Astrocyte (in vitro differentiated cells and primary cell): ENCODE results near the gene ZEB2. TPM values are rescaled to one million over a fixed set of nuclear protein-coding genes. Genes with fewer than 3 reads are reported as not detected.

Source experiments
- DNase-seq: peaks from one replicate; pipeline ENCODE4 v3.0.0-alpha.2; 2010; ENCODE audit warnings: low read depth
- FAIRE-seq: peaks from 2 replicates; lab custom pipeline; 2011; peaks lifted over from hg19 to GRCh38; lab: Jason Lieb, UNC
- H2AFZ ChIP-seq: 2 replicates; pipeline ENCODE4 v1.6.0; 2012; ENCODE audit warnings: low read depth, low read length, inconsistent platforms
- H3K27ac ChIP-seq: 2 replicates; pipeline ENCODE4 v1.5.1; 2011; ENCODE audit warnings: low read depth, low read length, inconsistent platforms
- H3K27me3 ChIP-seq: 2 replicates; pipeline ENCODE4 v1.6.0; 2011; ENCODE audit warnings: low read length, inconsistent platforms; ENCODE audit not compliant: insufficient read depth
- H3K36me3 ChIP-seq: 2 replicates; pipeline ENCODE4 v1.5.1; 2011; ENCODE audit warnings: low read length, inconsistent platforms; ENCODE audit not compliant: insufficient read depth
- H3K4me1 ChIP-seq: 2 replicates; pipeline ENCODE4 v1.5.1; 2011; ENCODE audit warnings: low read length, inconsistent platforms; ENCODE audit not compliant: insufficient read depth
- H3K4me2 ChIP-seq: 2 replicates; pipeline ENCODE4 v1.6.0; 2012; ENCODE audit warnings: low read length, inconsistent platforms
- H3K4me3 ChIP-seq: 2 replicates; pipeline ENCODE4 v1.5.1; 2011; ENCODE audit warnings: low read depth, mild to moderate bottlenecking, low read length, inconsistent platforms; ENCODE audit not compliant: insufficient read depth
- H3K79me2 ChIP-seq: 2 replicates; pipeline ENCODE4 v1.6.0; 2012; ENCODE audit warnings: mild to moderate bottlenecking, low read length, inconsistent platforms; ENCODE audit not compliant: insufficient read depth
- H3K9ac ChIP-seq: 2 replicates; pipeline ENCODE4 v1.6.0; 2012; ENCODE audit warnings: mild to moderate bottlenecking, low read length, inconsistent platforms
- H3K9me3 ChIP-seq: 2 replicates; pipeline ENCODE4 v1.5.1; 2012; ENCODE audit warnings: low read depth, mild to moderate bottlenecking, low read length, inconsistent platforms; ENCODE audit not compliant: insufficient read depth
- H4K20me1 ChIP-seq: 2 replicates; pipeline ENCODE4 v1.6.0; 2012; ENCODE audit warnings: low read length, inconsistent platforms; ENCODE audit not compliant: insufficient read depth
- H3K27ac Mint-ChIP-seq: one replicate; pipeline ENCODE4 v1.8.0; 2021; ENCODE audit warnings: mild to moderate bottlenecking, mixed read lengths; ENCODE audit not compliant: unreplicated experiment
- H3K27me3 Mint-ChIP-seq: one replicate; pipeline ENCODE4 v1.8.0; 2021; ENCODE audit warnings: low read depth, mixed read lengths; ENCODE audit not compliant: unreplicated experiment
- H3K36me3 Mint-ChIP-seq: one replicate; pipeline ENCODE4 v1.8.0; 2021; ENCODE audit warnings: low read depth, mixed read lengths; ENCODE audit not compliant: unreplicated experiment
- H3K4me1 Mint-ChIP-seq: one replicate; pipeline ENCODE4 v1.8.0; 2021; ENCODE audit warnings: low read depth, mixed read lengths; ENCODE audit not compliant: unreplicated experiment
- H3K4me3 Mint-ChIP-seq: one replicate; pipeline ENCODE4 v1.8.0; 2021; ENCODE audit warnings: mild to moderate bottlenecking, moderate library complexity, mixed read lengths; ENCODE audit not compliant: unreplicated experiment
- H3K9me3 Mint-ChIP-seq: one replicate; pipeline ENCODE4 v1.8.0; 2021; ENCODE audit warnings: mild to moderate bottlenecking, mixed read lengths; ENCODE audit not compliant: unreplicated experiment
- CTCF ChIP-seq: IDR thresholded peaks from 2 replicates; pipeline ENCODE4 v1.5.1; 2011; ENCODE audit warnings: low read depth, mild to moderate bottlenecking, inconsistent platforms, low read length, moderate library complexity; ENCODE audit not compliant: insufficient read depth
- EZH2 ChIP-seq: IDR thresholded peaks from 2 replicates; pipeline ENCODE4 v1.6.1; 2012; ENCODE audit warnings: mild to moderate bottlenecking, low read length, inconsistent platforms; ENCODE audit not compliant: insufficient read depth
- total RNA-seq: library from RNA; stranded (reverse); gene quantifications from 2 replicates; pipeline ENCODE4 v1.2.1, GENCODE V29; 2021

The ZEB2 gene
- total RNA-seq, 1 donor from 2014 or later: 84.9 TPM

- Histone ChIP-seq H4K20me1 (peaks cover 37% of the 10 kb centered on the region), H3K9ac (no peak overlapping the region), H3K4me1 (no peaks in the 10 kb centered on the region), H3K9me3 (no peaks in the 10 kb centered on the region), H2AFZ (no peak overlapping the region), H3K4me3 (no peak overlapping the region), H3K27me3 (no peaks in the 10 kb centered on the region), H3K4me2 (no peak overlapping the region), H3K27ac (no peak overlapping the region), H3K36me3 (peaks cover 4% of the 10 kb centered on the region), H3K79me2 (peaks cover 60% of the 10 kb centered on the region)
- no peak for DNase-seq
- no peak overlapping the region for H3K4me3 Mint-ChIP-seq
- no peaks in the 10 kb centered on the region for H3K9me3 Mint-ChIP-seq
- no peaks in the 10 kb centered on the region for H3K36me3 Mint-ChIP-seq
- no peak for FAIRE-seq
- TF ChIP-seq EZH2: no peak
- TF ChIP-seq CTCF: no peak
- no peak overlapping the region for H3K27ac Mint-ChIP-seq
- peaks cover 38% of the 10 kb centered on the region for H3K4me1 Mint-ChIP-seq
- no peaks in the 10 kb centered on the region for H3K27me3 Mint-ChIP-seq
Observed at GRCh38 chr2:144496092-144496976, 23.6 kb downstream of the ZEB2 start.

- no peak overlapping the region for H3K4me3 Mint-ChIP-seq
- H3K9me3 Mint-ChIP-seq: no peaks in the 10 kb centered on the region
- no peak for FAIRE-seq
Observed at GRCh38 chr2:144495227-144496091, 24.5 kb downstream of the ZEB2 start.

More at GRCh38 chr2:144495227-144496091, 24.5 kb downstream of the ZEB2 start:
- no peak overlapping the region for H3K9ac ChIP-seq
- H3K27me3 ChIP-seq: no peaks in the 10 kb centered on the region
- no peaks in the 10 kb centered on the region for H3K9me3 ChIP-seq
- TF ChIP-seq EZH2 (no peak), CTCF (no peak)
- H3K4me1 Mint-ChIP-seq: peaks cover 30% of the 10 kb centered on the region
- H4K20me1 ChIP-seq: peaks cover 37% of the 10 kb centered on the region
- no peak overlapping the region for H3K27ac Mint-ChIP-seq
- no peaks in the 10 kb centered on the region for H3K4me1 ChIP-seq
- H3K27me3 Mint-ChIP-seq: no peaks in the 10 kb centered on the region
- H3K4me3 ChIP-seq: no peak overlapping the region
- H3K4me2 ChIP-seq: no peak overlapping the region
- peaks cover 4% of the 10 kb centered on the region for H3K36me3 ChIP-seq
- H3K36me3 Mint-ChIP-seq: peaks cover 6% of the 10 kb centered on the region
- DNase-seq: no peak
- no peak overlapping the region for H2AFZ ChIP-seq
- H3K27ac ChIP-seq: no peak overlapping the region
- H3K79me2 ChIP-seq: peaks cover 55% of the 10 kb centered on the region
